Measurements from ENCODE around the gene XAB2. TPM values are rescaled to one million over a fixed set of nuclear protein-coding genes. Genes with fewer than 3 reads are reported as not detected.
"Not testable (repeated sequence)": the region's sequence is repeated elsewhere in the genome, so short reads cannot be mapped to it uniquely, and the experiment has no call there.

The XAB2 gene
- total RNA-seq, 2 donors from 2014 or later: 18.1 to 24.1 TPM

- intact Hi-C loops (cut with DNase I): loop anchor here (10.0 kb wide), 1 partner anchor 140 kb away; no protein-coding TSS in a partner anchor
- DNase-seq (no peak), ATAC-seq (no peak)
These were observed 25.1 kb upstream of the XAB2 start for GRCh38 chr19:7654401-7654800.

GRCh38 chr19:7652061-7652641 lies 22.8 kb upstream of the XAB2 start:
- ATAC-seq (peak; percentile 83 to 87), DNase-seq (peak; percentile 80)
- intact Hi-C loops (cut with DNase I): loop anchor here (10.0 kb wide), 1 partner anchor 143 kb away; no protein-coding TSS in a partner anchor

GRCh38 chr19:7650148-7650547 lies 20.8 kb upstream of the XAB2 start:
- intact Hi-C loops (cut with DNase I): loop anchor here (10.0 kb wide), 1 partner anchor 145 kb away; no protein-coding TSS in a partner anchor
- ATAC-seq: no peak
- no peak for DNase-seq

GRCh38 chr19:7648265-7649014 lies 19.1 kb upstream of the XAB2 start:
- intact Hi-C loops (cut with DNase I): no loop called here
- DNase-seq (no peak), ATAC-seq (no peak)

- intact Hi-C loops (cut with DNase I): no loop called here
- DNase-seq: no peak
These were observed 17.8 kb upstream of the XAB2 start for GRCh38 chr19:7647156-7647555.

GRCh38 chr19:7646426-7646700 lies 17.0 kb upstream of the XAB2 start:
- intact Hi-C loops (cut with DNase I): no loop called here
- no peak for DNase-seq
- ATAC-seq: no peak

More at GRCh38 chr19:7647156-7647555, 17.8 kb upstream of the XAB2 start:
- no peak for ATAC-seq

- intact Hi-C loops (cut with DNase I): no loop called here
- DNase-seq (no peak), ATAC-seq (no peak)
These were observed 16.5 kb upstream of the XAB2 start for GRCh38 chr19:7645656-7646425.

GRCh38 chr19:7645163-7645562 lies 15.8 kb upstream of the XAB2 start:
- intact Hi-C loops (cut with DNase I): no loop called here
- ATAC-seq (peak in 1 of 2 donors; percentile 34), DNase-seq (no peak)

- no peak for ATAC-seq
- intact Hi-C loops (cut with DNase I): no loop called here
These were observed 15.2 kb upstream of the XAB2 start for GRCh38 chr19:7644550-7644877.

GRCh38 chr19:7643629-7644549 lies 14.5 kb upstream of the XAB2 start:
- intact Hi-C loops (cut with DNase I); DNase-seq; ATAC-seq: not testable (repeated sequence)

More at GRCh38 chr19:7644550-7644877, 15.2 kb upstream of the XAB2 start:
- DNase-seq: no peak

- ATAC-seq: no peak
- intact Hi-C loops (cut with DNase I): no loop called here
- DNase-seq: no peak
These were observed 13.7 kb upstream of the XAB2 start for GRCh38 chr19:7643031-7643415.

- DNase-seq: no peak
- intact Hi-C loops (cut with DNase I): no loop called here
- no peak for ATAC-seq
These were observed 13.1 kb upstream of the XAB2 start for GRCh38 chr19:7642295-7643030.

GRCh38 chr19:7641290-7642276 lies 12.2 kb upstream of the XAB2 start:
- no peak for ATAC-seq
- intact Hi-C loops (cut with DNase I): no loop called here
- DNase-seq: no peak

- no peak for ATAC-seq
- no peak for DNase-seq
- intact Hi-C loops (cut with DNase I): no loop called here
These were observed 11.5 kb upstream of the XAB2 start for GRCh38 chr19:7640803-7641202.

GRCh38 chr19:7639863-7640348 lies 10.6 kb upstream of the XAB2 start:
- DNase-seq: no peak
- intact Hi-C loops (cut with DNase I): no loop called here
- ATAC-seq: no peak

GRCh38 chr19:7638802-7639465 lies 9.6 kb upstream of the XAB2 start:
- no peak for DNase-seq
- intact Hi-C loops (cut with DNase I): no loop called here
- ATAC-seq: no peak
